ENCODE measurements around the gene PIGK. TPM values are rescaled to one million over a fixed set of nuclear protein-coding genes. Genes with fewer than 3 reads are reported as not detected.

PIGK gene
- polyA plus RNA-seq, 3 donors: 6.9 to 13.7 (median 11.0) TPM

DNA sequence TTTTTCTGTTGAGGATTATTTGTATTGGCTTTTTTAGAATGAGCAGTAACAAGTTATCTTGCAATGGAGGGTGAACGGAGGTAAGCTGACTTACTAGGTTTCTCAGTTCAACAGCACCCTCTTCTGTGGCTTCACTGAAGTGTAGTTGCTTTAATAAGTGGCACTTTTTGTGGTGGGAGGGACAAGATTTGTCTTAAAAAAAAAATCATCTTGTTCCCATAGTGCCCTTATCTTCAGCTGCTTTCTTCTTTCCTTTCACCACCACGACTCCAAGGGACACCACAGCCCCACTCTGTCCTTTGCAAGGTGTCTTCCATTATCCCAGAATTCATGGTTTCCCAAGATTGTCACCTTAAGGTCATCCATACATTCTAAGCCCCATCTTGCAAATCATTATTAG lies 92.9 kb downstream of the PIGK start:
- no peak overlapping the region for H3K27ac ChIP-seq (ENCODE audit: low read depth, low read length)
- WGBS, 3 donors: 6 to 11% (median 6%) methylated on average over 2 of the region's 2 CpGs

DNA sequence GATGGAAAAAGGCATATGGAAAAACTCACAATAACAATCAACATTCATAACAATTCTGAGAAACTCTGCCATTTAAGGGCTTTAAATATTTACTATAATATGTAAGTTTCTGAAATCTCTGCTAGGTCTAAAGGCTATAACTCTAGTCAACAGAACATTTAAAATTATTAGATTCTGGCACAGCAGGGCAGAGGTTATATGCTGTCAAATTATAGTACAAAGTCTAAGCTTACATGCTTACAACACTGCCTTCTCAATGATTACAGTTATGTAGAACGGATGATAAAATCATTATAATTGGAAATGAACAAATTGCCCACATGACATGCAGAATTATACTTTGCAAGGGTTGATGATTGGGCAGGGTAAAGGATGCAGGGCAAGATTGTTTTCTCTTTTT lies 97.7 kb downstream of the PIGK start:
- 76 to 93% (median 88%) methylated on average over 1 of the region's 1 CpG for WGBS, 3 donors
- H3K27ac ChIP-seq (ENCODE audit: low read depth, low read length): no peak overlapping the region

DNA sequence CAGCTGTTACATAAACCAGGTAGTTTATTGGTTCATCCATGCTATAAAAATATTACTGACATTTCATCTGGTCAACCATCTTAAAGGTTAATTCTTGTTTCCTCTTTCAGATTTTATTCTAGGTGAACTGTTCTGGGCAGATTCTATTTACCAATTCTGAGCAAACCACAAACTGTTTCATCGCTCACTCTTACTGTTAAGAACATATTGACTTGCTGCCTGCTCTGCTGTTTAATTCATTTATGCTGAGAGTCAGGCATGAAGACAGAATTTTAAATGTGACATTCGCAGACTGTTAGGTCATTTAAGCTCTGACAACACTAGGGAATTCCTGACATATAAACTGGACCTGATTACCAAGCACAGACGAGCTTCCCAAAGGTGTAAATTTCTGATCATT lies 98.3 kb downstream of the PIGK start:
- no peak overlapping the region for H3K27ac ChIP-seq (ENCODE audit: low read depth, low read length)
- WGBS, 3 donors: 90 to 98% (median 91%) methylated on average over 3 of the region's 3 CpGs

DNA sequence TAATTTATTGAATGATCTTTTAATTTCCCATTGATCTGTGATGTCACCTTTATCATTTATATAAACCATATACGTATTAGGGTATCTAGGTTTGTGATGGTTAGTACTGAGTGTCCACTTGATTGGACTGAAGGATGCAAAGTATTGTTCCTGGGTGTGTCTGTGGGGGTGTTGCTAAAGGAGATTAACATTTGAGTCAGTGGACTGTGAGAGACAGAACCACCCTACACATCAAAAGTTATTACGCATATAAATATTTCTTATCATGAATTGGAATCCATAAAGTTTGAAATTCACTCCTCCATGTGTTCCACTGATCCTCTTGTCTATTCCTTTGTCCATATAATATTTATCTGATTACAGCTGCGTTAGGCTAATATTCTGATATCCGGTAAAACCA lies 100.5 kb downstream of the PIGK start:
- no peak overlapping the region for H3K27ac ChIP-seq (ENCODE audit: low read depth, low read length)
- 97 to 98% (median 98%) methylated on average over 4 of the region's 4 CpGs for WGBS, 3 donors

DNA sequence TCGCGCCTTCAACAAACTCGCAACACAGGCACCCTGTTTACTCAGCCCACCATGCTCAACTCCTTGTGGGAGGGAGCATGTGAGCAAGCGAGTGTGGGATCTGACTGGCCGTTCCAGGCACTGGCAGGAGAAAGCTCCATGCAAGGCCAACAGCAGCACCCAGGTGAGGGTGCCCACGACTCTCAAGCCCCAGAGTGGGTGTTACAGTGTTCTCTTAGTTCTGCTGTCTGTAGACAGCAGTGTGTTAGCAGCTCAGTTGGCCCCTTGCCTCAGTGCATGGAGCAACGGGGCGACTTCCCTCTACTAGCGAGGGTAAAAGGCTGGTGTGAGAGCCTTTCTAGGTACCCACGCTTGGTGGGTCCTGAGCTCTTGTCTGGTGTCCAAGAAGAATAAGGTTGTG lies 114.6 kb downstream of the PIGK start:
- H3K27ac ChIP-seq (ENCODE audit: low read depth, low read length): no peak overlapping the region
- 89 to 96% (median 95%) methylated on average over 10 of the region's 10 CpGs for WGBS, 3 donors

DNA sequence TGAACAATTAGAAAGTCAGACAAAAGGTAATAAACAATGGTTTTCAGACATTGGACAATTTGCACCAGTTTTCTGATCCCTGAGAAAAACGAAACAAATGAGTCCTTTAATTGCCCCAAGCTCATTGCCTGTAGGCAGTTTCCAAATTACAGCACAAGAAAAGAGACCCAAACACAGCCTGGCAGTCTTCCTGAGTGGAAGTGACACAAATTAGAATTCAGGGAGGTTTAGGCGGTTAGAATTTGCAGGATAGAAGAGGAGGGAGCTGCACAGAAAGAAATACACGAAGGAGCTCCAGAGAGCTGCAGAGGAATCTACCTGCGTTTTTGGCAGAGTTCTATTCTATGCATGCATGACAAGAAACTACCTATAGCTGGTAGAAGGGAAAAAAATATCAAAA lies 115.7 kb downstream of the PIGK start:
- no peak overlapping the region for H3K27ac ChIP-seq (ENCODE audit: low read depth, low read length)
- WGBS, 3 donors: 80 to 92% (median 89%) methylated on average over 4 of the region's 4 CpGs

DNA sequence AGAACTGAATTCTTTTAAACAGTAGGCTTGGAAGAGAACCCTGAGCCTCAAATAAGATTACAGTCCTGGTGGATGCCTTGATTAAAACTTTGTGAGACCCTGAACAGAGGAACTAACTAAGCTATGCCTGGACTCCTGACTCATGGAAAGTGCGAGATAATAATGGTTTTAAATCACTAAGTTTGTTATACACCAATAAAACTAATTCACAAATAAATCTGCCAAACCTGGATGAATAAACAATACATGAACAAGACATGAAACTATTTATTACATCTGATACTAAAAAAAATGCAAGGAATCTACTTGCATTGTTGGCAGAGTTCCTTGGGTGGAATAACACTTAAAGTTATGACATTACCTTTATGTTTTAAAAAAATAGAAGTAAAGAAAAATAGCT lies 118.4 kb downstream of the PIGK start:
- WGBS, 3 donors: 82 to 97% (median 96%) methylated on average over 1 of the region's 1 CpG

DNA sequence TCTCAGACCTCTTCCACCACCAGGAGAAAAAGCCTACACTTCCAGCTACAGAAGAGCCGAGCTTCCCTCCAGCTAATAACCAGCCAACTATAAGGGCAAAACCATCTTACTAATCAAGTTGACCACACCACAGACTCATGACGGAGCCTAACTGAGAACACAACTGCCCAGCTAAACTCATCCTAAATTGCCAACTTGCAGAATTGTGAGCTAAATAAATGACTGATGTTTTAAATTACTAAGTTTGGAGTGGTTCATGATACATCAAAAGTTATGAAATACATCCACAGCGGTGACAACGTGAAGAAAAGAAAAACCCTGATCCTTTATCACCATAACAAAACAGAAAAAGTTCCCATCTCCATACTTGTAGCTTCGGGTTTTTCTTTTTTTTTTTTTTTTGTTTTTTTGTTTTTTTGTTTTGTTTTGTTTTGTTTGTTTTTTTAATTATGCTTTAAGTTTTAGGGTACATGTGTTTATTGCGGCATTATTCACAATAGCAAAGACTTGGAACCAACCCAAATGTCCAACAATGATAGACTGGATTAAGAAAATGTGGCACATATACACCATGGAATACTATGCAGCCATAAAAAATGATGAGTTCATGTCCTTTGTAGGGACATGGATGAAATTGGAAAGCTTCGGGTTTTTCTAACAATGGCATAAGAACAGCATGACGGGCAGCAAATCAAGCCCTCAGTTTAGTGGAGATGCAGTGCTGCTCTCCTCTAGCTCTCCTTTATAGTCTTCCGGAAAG lies 122.6 kb downstream of the PIGK start:
- H3K27ac ChIP-seq (ENCODE audit: low read depth, low read length): no peak overlapping the region
- WGBS, 3 donors: 96 to 98% (median 97%) methylated on average over 9 of the region's 9 CpGs

More for the DNA sequence above, 118.4 kb downstream of the PIGK start:
- H3K27ac ChIP-seq (ENCODE audit: low read depth, low read length): no peak overlapping the region

DNA sequence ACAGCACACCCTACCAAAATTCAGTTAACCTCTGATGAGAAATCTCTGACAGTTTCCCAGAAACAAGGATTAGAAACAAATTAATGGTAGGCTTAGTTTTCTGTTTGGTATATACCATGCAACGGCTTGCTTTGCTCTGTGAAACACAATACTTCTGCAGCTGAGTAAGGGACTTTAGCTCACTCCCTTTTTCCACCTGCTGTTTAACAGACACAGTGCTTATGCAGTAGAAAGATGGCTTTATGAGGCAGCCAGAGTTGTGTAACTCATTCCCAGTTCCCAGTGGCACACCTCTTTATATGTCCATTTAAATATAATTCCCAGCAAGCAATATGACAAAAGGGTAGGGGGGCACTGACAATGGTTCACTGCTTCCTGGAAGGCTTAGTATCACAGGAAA lies 124.0 kb downstream of the PIGK start:
- H3K27ac ChIP-seq (ENCODE audit: low read depth, low read length): no peak overlapping the region
- 70 to 84% (median 70%) methylated on average over 1 of the region's 1 CpG for WGBS, 3 donors

DNA sequence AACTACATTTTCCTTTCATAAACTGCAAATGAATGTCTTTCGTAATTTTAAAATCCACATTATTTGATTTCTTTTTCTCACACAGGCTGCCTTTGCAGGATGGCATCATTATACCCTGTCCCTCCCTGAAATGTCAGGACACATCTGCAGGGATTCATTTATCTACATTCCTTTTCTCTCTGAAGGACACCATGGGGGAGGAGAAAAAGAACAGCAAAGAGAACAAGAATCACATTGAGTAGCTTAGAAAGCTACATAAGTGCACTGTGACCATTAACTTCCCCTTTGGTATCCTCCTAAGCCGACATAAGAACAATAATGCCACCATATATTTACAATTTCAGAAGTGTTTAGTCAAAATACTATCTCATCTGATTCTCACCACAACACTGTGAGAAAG lies 129.5 kb downstream of the PIGK start:
- no peak overlapping the region for H3K27ac ChIP-seq (ENCODE audit: low read depth, low read length)
- 55 to 62% (median 61%) methylated on average over 2 of the region's 2 CpGs for WGBS, 3 donors

DNA sequence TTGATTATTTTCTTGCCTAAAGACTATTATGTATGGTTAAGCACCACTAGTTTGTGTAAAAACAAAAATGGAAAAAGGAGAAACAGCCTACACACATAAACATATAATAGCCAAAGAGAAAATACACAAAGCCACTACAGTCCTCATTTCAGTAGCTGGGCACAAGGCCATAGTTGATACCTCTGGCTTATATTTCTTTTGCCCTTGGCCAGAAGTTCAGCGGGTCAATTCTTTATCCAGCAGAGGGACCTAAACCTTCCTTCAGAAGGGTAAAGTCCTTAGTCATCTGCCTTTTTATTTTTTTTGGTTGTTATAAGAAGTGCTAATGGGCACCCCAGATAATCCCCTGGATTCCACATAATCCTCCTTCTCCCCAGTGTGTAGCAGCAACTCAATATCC lies 134.1 kb downstream of the PIGK start:
- 95 to 97% (median 95%) methylated on average over 1 of the region's 1 CpG for WGBS, 3 donors
- H3K27ac ChIP-seq (ENCODE audit: low read depth, low read length): no peak overlapping the region

DNA sequence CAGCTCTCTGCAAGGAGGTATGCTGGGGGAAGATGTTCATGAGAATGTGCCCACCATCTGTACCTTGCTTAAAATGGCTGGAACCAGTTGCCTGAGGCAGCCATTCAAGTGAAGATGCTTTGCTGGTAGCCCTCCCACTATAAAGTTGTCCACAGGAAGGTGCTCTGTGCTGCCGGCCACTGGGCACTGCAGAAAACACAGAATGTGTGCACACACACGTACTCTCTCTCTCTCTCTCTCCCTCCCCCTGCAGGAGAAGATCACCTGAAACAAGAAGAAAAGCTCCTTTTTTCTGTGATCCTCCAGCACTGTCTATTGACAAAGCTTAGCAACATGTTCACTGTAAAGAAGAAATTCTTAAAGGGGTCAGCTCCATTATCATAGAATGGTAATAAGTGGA lies 134.8 kb downstream of the PIGK start:
- no peak overlapping the region for H3K27ac ChIP-seq (ENCODE audit: low read depth, low read length)
- WGBS, 3 donors: 75 to 88% (median 76%) methylated on average over 1 to 2 of the region's 2 CpGs

DNA sequence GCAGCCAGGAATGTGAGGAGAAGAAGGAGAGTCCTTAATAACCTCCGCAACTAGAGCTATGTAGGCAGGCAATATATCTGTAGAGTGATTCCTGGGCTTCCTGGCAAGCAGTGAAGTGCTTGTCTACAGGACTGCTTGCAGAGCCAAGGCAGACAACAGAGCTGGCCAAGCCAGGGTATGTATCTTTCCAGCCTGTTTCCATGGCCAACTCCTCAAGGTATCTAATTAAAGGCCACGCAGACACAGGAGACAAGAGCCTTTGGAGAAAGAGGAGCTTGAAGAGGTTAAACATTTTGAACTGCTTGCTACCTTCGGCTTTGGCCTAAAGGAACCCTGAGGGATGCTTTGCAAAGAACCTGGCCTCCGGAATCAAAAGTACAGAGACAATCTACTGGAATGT lies 137.4 kb downstream of the PIGK start:
- 66 to 87% (median 78%) methylated on average over 4 of the region's 4 CpGs for WGBS, 3 donors
- no peak overlapping the region for H3K27ac ChIP-seq (ENCODE audit: low read depth, low read length)

DNA sequence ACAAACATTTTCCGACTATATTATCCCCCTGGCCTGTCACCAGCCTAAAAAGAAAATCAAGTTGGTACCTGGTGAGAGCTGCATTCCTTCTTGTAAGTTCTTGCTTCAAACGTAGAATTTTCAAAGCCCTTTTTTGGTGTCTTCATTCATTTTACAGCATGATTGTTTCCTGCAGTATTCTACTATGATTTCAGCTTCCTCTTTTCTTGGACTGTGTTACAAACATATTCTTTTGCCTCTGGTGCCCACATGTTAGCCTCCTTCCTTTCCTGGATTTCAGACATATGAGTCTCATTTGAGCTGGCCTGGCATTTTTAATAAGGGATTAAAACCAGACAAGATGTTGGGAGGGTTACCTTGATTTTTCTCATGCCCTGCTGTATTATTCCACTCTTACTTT lies 142.5 kb downstream of the PIGK start:
- WGBS, 3 donors: 52 to 63% (median 58%) methylated on average over 2 of the region's 2 CpGs
- no peak overlapping the region for H3K27ac ChIP-seq (ENCODE audit: low read depth, low read length)

DNA sequence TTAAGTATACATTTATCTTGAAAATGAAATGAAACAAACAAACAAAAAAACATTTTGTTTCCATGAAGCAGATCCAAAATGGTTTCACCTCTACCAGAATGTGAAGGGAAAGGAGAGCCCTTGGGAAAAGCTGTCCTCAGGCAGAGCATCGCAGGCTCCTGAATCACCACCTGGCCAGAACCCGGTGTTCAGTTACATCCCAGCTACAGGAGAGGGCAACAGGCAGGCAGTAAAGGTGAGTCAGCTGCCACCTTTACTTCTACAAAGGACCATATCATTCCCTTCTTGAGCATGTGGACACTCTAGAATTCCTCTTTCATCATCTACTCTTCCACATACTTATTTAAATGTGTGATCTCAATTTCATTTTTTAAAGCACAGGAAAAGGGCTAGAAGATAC lies 151.2 kb downstream of the PIGK start:
- no peak overlapping the region for H3K27ac ChIP-seq (ENCODE audit: low read depth, low read length)
- 84 to 96% (median 90%) methylated on average over 2 of the region's 2 CpGs for WGBS, 3 donors

DNA sequence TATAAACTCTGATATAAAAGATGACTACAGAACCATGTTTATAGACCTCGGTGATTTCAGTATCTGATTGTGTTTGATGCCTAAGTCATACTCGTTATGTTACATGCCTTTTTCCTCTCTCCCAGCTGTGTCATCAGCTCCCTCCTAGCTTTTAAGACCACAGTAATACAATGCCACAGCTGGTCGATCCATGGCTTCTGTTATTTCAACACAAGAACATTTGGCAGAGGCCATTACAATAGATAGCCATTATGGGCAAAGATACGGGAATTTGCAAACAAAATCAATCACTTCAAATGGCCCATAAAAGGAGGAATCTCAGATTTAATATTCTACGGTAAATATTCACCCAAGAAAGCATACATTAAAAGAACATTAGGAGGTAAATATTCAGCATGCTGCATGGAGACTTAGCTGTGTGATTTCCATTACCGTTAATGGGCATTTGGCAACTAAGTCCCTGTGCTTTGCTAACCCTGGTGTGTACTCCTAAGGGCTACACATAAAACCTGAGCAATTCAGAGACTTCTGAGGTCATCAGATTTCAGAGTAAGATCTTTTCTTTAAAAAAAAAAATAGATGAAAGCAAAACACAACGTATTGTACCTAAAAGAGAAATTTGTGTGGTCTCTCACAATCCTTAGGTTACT lies 153.4 kb downstream of the PIGK start:
- H3K27ac ChIP-seq (ENCODE audit: low read depth, low read length): no peak overlapping the region
- WGBS, 3 donors: 56 to 78% (median 77%) methylated on average over 7 of the region's 7 CpGs

DNA sequence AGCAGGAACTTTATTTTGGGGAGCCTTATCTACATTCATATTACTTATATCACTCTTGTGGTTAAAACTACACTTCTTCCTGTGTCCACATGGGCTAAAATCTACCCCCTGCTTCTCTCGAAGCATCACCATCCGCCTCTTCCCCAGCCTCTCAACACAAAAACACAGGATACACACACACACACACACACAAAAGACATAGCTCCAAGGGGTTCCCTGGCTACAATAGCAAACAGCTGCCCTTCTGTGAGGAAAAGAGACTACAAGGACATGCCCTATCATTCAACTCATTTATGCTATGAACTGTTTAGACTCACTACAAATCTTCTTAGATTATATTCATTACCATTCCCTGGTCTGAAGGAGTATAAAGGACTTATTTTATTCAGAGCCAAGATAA lies 155.0 kb downstream of the PIGK start:
- 82 to 85% (median 84%) methylated on average over 2 of the region's 2 CpGs for WGBS, 3 donors

DNA sequence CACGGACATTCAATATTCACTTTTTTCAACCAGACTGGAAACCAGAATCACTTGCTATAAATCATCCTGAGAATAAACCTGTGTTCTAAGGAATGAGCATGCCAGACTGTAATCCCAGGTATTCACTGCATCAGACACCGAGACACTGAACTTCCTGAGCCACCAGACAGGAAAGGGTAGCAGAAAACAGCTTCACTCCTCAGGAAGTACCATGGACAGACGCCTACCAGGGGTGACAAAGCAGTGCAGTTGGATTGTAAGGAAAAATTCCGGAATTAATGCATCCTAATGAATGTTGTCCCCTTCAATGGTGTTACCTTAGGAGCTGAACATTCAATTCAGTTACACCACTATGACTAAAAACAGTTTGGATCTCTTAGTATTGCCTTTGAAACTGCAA lies 156.1 kb downstream of the PIGK start:
- 46 to 70% (median 47%) methylated on average over 4 of the region's 4 CpGs for WGBS, 3 donors
- no peak overlapping the region for H3K27ac ChIP-seq (ENCODE audit: low read depth, low read length)

More for the DNA sequence above, 155.0 kb downstream of the PIGK start:
- H3K27ac ChIP-seq (ENCODE audit: low read depth, low read length): no peak overlapping the region

DNA sequence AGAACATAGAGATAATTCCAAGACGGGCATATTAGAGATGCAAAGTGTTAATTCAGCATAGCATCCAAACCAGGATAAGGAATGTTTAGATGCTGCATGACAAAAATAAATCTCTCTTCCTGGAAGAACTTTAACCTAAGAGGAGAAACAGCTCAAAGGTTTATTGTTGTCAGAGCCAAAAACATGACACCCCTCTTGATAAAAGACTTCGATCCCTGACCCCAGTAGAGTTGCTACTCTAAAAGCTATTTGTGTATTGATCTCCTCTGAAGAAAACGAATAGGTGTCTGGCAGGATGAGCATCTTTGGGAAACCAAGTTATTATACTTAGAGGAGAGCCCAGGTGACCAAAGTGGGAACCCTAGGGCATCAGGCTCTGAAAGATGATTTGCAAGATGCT lies 158.1 kb downstream of the PIGK start:
- WGBS, 3 donors: 24 to 76% (median 75%) methylated on average over 3 of the region's 3 CpGs
- H3K27ac ChIP-seq (ENCODE audit: low read depth, low read length): no peak overlapping the region

DNA sequence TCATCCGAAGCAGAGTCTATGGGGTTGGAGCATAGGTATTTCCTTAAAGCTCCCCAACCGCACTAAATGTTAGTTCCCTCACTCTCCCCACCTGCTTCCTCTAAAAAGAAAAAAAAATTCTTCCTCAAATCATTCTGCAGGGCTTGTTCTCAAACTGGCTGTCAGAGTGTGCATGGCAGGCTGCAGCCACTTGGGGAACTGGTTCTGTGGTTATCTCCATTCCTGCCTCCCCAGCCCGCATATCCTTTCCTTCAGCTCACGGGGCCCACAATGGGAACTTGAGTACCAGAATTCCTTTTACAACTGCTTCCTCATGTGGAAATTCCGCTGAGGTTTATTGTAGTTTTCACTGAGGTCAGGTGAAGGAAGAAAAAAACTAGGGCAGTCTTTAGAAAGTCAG lies 159.2 kb downstream of the PIGK start:
- WGBS, 3 donors: 23 to 50% (median 39%) methylated on average over 5 of the region's 5 CpGs
- H3K27ac ChIP-seq (ENCODE audit: low read depth, low read length): no peak overlapping the region

Data from adipose tissue (tissue), 3 donors.